Measurements from ENCODE around the gene MRTO4.

DNA sequence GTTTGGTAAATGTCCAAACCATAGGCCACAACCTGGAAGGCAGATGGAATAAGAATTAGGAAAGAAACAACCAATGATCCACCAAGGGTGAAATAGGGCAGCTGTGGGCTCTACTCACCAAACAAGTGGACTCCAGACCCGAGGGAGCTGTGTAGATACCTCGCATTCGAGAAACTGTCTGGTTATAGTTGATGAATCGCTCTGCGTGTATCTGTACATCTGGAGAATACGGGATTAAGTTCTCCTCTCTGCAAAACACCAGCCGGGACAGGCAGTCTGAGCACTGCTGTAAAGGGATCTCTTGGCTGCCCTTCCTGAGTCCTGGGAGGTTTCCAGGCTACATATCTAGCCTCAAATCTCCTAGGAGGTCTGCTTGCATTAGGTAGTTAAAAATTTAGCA lies 32.2 kb upstream of the MRTO4 start:
- TF ChIP-seq, protein P1, sequence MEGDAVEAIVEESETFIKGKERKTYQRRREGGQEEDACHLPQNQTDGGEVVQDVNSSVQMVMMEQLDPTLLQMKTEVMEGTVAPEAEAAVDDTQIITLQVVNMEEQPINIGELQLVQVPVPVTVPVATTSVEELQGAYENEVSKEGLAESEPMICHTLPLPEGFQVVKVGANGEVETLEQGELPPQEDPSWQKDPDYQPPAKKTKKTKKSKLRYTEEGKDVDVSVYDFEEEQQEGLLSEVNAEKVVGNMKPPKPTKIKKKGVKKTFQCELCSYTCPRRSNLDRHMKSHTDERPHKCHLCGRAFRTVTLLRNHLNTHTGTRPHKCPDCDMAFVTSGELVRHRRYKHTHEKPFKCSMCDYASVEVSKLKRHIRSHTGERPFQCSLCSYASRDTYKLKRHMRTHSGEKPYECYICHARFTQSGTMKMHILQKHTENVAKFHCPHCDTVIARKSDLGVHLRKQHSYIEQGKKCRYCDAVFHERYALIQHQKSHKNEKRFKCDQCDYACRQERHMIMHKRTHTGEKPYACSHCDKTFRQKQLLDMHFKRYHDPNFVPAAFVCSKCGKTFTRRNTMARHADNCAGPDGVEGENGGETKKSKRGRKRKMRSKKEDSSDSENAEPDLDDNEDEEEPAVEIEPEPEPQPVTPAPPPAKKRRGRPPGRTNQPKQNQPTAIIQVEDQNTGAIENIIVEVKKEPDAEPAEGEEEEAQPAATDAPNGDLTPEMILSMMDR (conservative IDR thresholded peaks at IDR 0.05; ENCODE audit: low read depth, low read length), result no peak
- TF ChIP-seq EZH2 (IDR thresholded peaks at IDR 0.05; ENCODE audit: borderline replicate concordance, low read depth, low read length, poor library complexity, severe bottlenecking), result no peak
